ENCODE data around the gene MRPL46.

MRPL46 gene

DNA sequence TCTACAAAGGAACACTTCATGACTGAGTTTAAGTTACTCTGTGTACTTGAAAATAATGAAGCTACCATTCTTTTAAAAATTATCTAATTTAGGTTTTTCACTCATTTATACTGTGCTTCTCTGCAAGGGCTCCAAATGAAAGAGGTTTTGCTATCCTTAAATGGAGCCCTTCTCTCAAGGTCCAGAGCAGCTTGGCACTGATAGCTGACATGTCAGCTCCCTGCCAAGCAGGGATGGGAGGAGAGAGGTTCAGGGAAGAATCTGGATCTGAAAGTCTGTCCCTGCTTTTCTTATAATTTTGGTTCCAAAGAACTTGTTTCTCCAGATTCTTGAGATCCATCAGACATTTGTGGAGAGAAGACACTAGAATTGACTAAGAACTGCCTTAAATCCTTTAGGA, 39.4 kb upstream of the MRPL46 start:
- no peak overlapping the region for H3K27ac ChIP-seq (ENCODE audit: low read length)
- no peak for DNase-seq
- H3K4me3 ChIP-seq (ENCODE audit: low read depth in 1 of 2, low read length in 2 of 2) = no peak overlapping the region
- H2AFZ ChIP-seq (ENCODE audit: low read depth, low read length) = no peak overlapping the region
- H3K4me2 ChIP-seq (ENCODE audit: insufficient read depth, low read length) = no peak overlapping the region
- no peaks in the 10 kb centered on the region for H3K79me2 ChIP-seq (ENCODE audit: insufficient read depth, low read length)
- no peaks in the 10 kb centered on the region for H3K27me3 ChIP-seq (ENCODE audit: insufficient read depth, low read length, poor library complexity)
- ATAC-seq (ENCODE audit: insufficient read depth, low read depth) = no peak
- no peaks in the 10 kb centered on the region for H4K20me1 ChIP-seq (ENCODE audit: insufficient read depth, low read length)
- no peaks in the 10 kb centered on the region for H3K9me3 ChIP-seq (ENCODE audit: insufficient read depth, low read length, severe bottlenecking)
- no peak overlapping the region for H3K9ac ChIP-seq (ENCODE audit: low read depth, low read length)
- TF ChIP-seq EZH2 (IDR thresholded peaks at IDR 0.05; ENCODE audit: borderline replicate concordance, low read depth, low read length, severe bottlenecking) = no peak
- TF ChIP-seq, protein P1, sequence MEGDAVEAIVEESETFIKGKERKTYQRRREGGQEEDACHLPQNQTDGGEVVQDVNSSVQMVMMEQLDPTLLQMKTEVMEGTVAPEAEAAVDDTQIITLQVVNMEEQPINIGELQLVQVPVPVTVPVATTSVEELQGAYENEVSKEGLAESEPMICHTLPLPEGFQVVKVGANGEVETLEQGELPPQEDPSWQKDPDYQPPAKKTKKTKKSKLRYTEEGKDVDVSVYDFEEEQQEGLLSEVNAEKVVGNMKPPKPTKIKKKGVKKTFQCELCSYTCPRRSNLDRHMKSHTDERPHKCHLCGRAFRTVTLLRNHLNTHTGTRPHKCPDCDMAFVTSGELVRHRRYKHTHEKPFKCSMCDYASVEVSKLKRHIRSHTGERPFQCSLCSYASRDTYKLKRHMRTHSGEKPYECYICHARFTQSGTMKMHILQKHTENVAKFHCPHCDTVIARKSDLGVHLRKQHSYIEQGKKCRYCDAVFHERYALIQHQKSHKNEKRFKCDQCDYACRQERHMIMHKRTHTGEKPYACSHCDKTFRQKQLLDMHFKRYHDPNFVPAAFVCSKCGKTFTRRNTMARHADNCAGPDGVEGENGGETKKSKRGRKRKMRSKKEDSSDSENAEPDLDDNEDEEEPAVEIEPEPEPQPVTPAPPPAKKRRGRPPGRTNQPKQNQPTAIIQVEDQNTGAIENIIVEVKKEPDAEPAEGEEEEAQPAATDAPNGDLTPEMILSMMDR (IDR thresholded peaks at IDR 0.05; ENCODE audit: borderline replicate concordance, extremely low read depth, low read length, poor library complexity, severe bottlenecking) = no peak
- H3K36me3 ChIP-seq (ENCODE audit: insufficient read depth, low read length) = peaks cover 16% of the 10 kb centered on the region; the same call in 1 of the 2 replicates
- no peaks in the 10 kb centered on the region for H3K4me1 ChIP-seq (ENCODE audit: insufficient read depth, low read length)

DNA sequence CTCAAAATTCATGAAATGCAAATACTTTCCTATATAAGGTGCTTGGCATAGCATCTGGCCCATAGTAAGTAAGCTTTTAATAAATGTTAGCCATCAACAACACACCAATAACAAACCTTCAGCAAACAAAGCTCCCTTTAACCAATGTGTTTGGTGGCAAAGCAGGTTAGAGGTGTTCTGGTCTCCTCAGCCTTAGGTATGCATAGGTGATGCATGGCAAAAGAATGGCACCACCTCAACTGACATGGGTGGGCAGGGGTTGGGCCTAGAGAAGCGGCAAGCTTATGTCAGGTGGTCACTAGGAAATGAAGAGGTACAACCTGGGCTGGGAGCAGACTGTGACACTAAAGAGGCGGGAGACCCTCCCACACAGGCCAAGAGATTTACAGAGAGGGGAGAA, 38.5 kb upstream of the MRPL46 start:
- ATAC-seq (ENCODE audit: insufficient read depth, low read depth) (no peak), DNase-seq (no peak)
- H3K4me3 ChIP-seq (ENCODE audit: low read depth in 1 of 2, low read length in 2 of 2) = no peak overlapping the region
- H3K4me2 ChIP-seq (ENCODE audit: insufficient read depth, low read length) = no peak overlapping the region
- H3K4me1 ChIP-seq (ENCODE audit: insufficient read depth, low read length) = no peaks in the 10 kb centered on the region
- H2AFZ ChIP-seq (ENCODE audit: low read depth, low read length) = no peak overlapping the region
- no peaks in the 10 kb centered on the region for H3K9me3 ChIP-seq (ENCODE audit: insufficient read depth, low read length, severe bottlenecking)
- peaks cover 12% of the 10 kb centered on the region; the same call in 1 of the 2 replicates for H3K36me3 ChIP-seq (ENCODE audit: insufficient read depth, low read length)
- no peak overlapping the region for H3K27ac ChIP-seq (ENCODE audit: low read length)
- H3K9ac ChIP-seq (ENCODE audit: low read depth, low read length) = no peak overlapping the region
- H3K79me2 ChIP-seq (ENCODE audit: insufficient read depth, low read length) = no peaks in the 10 kb centered on the region
- TF ChIP-seq, protein P1 (IDR thresholded peaks at IDR 0.05; ENCODE audit: borderline replicate concordance, extremely low read depth, low read length, poor library complexity, severe bottlenecking) = no peak
- TF ChIP-seq EZH2 (IDR thresholded peaks at IDR 0.05; ENCODE audit: borderline replicate concordance, low read depth, low read length, severe bottlenecking) = no peak
- H3K27me3 ChIP-seq (ENCODE audit: insufficient read depth, low read length, poor library complexity) = no peaks in the 10 kb centered on the region
- H4K20me1 ChIP-seq (ENCODE audit: insufficient read depth, low read length) = no peaks in the 10 kb centered on the region

DNA sequence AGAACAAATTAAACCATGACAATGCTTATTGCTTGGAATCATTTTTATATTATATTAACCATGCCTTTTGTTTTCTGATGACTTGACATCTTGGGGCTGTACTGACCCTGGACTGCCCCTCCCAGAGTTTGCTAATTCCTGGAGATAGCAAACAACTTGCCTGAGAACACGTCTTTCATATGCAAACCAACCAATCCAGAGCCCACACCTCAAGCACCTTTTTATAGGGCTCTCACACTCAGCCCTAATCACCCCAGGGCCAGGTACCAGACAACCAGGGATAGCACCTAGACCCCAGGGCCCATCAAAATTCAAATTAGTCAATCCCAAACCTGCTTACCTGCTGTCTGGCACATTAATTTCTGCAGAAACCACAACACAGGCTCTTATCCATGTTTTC, 37.3 kb upstream of the MRPL46 start:
- H2AFZ ChIP-seq (ENCODE audit: low read depth, low read length) = no peak overlapping the region
- H4K20me1 ChIP-seq (ENCODE audit: insufficient read depth, low read length) = no peaks in the 10 kb centered on the region
- no peaks in the 10 kb centered on the region for H3K4me1 ChIP-seq (ENCODE audit: insufficient read depth, low read length)
- no peaks in the 10 kb centered on the region for H3K79me2 ChIP-seq (ENCODE audit: insufficient read depth, low read length)
- no peak overlapping the region for H3K4me2 ChIP-seq (ENCODE audit: insufficient read depth, low read length)
- peaks cover 1% of the 10 kb centered on the region; the same call in 1 of the 2 replicates for H3K36me3 ChIP-seq (ENCODE audit: insufficient read depth, low read length)
- ATAC-seq (ENCODE audit: insufficient read depth, low read depth) (no peak), DNase-seq (no peak)
- no peak overlapping the region for H3K27ac ChIP-seq (ENCODE audit: low read length)
- H3K9me3 ChIP-seq (ENCODE audit: insufficient read depth, low read length, severe bottlenecking) = no peaks in the 10 kb centered on the region
- H3K27me3 ChIP-seq (ENCODE audit: insufficient read depth, low read length, poor library complexity) = no peaks in the 10 kb centered on the region
- no peak overlapping the region for H3K4me3 ChIP-seq (ENCODE audit: low read depth in 1 of 2, low read length in 2 of 2)
- no peak for TF ChIP-seq EZH2 (IDR thresholded peaks at IDR 0.05; ENCODE audit: borderline replicate concordance, low read depth, low read length, severe bottlenecking)
- TF ChIP-seq, protein P1 (IDR thresholded peaks at IDR 0.05; ENCODE audit: borderline replicate concordance, extremely low read depth, low read length, poor library complexity, severe bottlenecking) = no peak
- no peak overlapping the region for H3K9ac ChIP-seq (ENCODE audit: low read depth, low read length)

DNA sequence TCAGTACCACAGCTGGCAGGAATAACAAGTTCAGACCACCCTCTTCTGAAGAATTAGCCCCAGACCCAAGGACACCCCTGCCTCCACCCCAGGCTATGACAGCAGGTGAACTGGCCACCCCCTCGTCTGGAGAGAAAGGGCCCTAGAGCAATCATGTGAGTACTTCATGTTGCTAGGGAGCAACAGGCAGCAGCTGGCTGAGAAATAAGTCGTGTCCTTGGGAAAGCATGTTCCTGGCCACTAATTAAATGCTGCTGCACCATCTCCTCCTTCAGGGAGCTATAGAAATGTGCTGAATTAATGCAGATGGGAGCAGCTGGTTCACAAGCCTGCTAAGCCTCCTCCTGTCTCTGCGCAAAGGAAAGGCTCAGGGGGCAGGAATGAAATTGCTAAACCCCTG, 31.8 kb upstream of the MRPL46 start:
- H3K9me3 ChIP-seq (ENCODE audit: insufficient read depth, low read length, severe bottlenecking) = no peaks in the 10 kb centered on the region
- no peak overlapping the region for H3K9ac ChIP-seq (ENCODE audit: low read depth, low read length)
- ATAC-seq (ENCODE audit: insufficient read depth, low read depth) (no peak), DNase-seq (no peak)
- H3K4me3 ChIP-seq (ENCODE audit: low read depth in 1 of 2, low read length in 2 of 2) = no peak overlapping the region
- no peak for TF ChIP-seq EZH2 (IDR thresholded peaks at IDR 0.05; ENCODE audit: borderline replicate concordance, low read depth, low read length, severe bottlenecking)
- TF ChIP-seq, protein P1 (IDR thresholded peaks at IDR 0.05; ENCODE audit: borderline replicate concordance, extremely low read depth, low read length, poor library complexity, severe bottlenecking) = no peak
- no peaks in the 10 kb centered on the region for H3K79me2 ChIP-seq (ENCODE audit: insufficient read depth, low read length)
- H2AFZ ChIP-seq (ENCODE audit: low read depth, low read length) = no peak overlapping the region
- no peaks in the 10 kb centered on the region for H3K36me3 ChIP-seq (ENCODE audit: insufficient read depth, low read length)
- no peaks in the 10 kb centered on the region for H4K20me1 ChIP-seq (ENCODE audit: insufficient read depth, low read length)
- H3K27me3 ChIP-seq (ENCODE audit: insufficient read depth, low read length, poor library complexity) = no peaks in the 10 kb centered on the region
- no peak overlapping the region for H3K27ac ChIP-seq (ENCODE audit: low read length)
- H3K4me1 ChIP-seq (ENCODE audit: insufficient read depth, low read length) = no peaks in the 10 kb centered on the region
- H3K4me2 ChIP-seq (ENCODE audit: insufficient read depth, low read length) = no peak overlapping the region
